Measurements from ENCODE around the gene GRIK3.

GRIK3 gene

DNA sequence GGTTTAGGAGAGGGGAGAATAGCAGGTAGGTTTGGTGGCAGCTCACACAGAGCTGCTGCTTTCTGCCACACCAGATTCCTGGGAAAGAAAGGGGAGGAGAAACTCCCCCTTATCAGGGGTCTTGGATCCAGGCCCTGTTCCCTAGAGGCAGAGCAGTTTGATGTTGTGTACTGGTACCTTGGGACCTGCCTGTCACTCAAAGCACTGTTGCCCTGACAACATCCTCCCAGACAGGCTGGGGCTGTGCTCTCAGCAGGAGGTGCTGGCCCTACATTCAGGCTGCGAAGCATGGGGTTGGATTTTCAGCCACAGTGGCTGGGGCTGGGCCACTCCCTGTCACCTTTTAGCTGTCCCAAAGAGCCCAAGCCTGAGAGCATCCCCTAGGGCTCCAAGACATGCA lies 188.0 kb downstream of the GRIK3 start:
- DNase-seq = no peak

DNA sequence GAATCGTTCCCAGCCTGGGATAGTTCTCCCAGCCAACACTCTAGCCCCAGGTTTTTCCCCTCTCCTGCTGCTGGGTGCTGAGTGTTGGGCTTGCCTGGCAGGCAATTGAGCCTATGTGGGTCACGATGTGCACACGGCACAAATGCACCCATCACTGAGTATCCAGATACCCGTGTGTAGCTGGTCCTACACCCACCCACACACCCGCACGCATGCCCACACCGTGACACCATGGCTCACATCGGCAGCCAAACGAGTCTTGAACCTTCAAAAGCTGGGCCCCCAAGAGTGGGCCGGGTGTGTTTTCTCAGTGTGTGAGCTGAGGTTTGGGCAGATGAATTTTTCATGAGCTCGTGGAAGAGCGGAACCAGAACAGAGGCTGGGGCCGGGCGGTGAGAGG lies 188.5 kb downstream of the GRIK3 start:
- no peak for DNase-seq

- no peak for DNase-seq
Measured at GRCh38 chr1:36844917-36845316, 189.4 kb downstream of the GRIK3 start.

- no peak for DNase-seq
Measured at GRCh38 chr1:36843906-36844610, 190.3 kb downstream of the GRIK3 start.

DNA sequence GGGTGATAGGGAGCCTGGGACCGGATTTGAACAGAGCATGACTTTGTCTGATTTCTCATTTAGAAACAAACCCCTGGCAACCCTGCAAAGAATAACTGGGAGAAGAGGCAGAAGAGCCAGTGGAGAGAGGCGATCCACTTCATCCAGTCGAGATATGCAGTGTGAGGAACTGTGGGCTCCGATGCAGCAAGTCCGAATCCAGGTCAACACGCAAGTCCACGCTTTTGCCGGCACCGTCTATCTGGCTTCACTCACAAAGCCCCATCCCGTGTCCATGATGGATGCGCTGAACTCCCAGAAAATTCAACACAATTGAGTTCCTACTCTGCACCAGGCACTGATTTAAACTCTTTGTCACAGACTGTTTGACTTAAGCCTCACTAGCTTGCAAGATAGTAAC lies 191.3 kb downstream of the GRIK3 start:
- no peak for DNase-seq

DNA sequence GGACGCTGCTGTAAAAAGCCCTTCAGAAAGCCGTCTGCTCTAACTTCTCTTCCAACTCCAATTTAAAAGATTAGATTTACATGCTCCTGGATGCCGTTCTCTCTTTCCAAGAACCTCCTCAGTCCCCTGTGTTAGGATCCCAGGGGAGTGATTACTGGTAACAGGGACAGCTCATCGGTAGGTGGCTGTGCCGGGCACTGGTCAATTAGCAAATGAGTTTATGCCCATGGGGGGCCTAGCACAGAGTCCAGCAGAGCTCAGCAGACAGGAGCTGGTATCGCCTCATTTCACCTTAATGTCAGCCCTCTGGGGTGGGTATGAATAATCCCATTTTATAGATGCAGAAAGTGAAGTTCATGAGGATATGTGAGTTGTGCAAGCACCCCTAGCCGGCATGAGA lies 191.9 kb downstream of the GRIK3 start:
- no peak for DNase-seq

- no peak for DNase-seq
Measured at GRCh38 chr1:36839485-36839884, 194.8 kb downstream of the GRIK3 start.

- no peak for DNase-seq
Measured at GRCh38 chr1:36838888-36839287, 195.4 kb downstream of the GRIK3 start.

GRCh38 chr1:36836916-36837315 lies 197.4 kb downstream of the GRIK3 start:
- no peak for DNase-seq

DNA sequence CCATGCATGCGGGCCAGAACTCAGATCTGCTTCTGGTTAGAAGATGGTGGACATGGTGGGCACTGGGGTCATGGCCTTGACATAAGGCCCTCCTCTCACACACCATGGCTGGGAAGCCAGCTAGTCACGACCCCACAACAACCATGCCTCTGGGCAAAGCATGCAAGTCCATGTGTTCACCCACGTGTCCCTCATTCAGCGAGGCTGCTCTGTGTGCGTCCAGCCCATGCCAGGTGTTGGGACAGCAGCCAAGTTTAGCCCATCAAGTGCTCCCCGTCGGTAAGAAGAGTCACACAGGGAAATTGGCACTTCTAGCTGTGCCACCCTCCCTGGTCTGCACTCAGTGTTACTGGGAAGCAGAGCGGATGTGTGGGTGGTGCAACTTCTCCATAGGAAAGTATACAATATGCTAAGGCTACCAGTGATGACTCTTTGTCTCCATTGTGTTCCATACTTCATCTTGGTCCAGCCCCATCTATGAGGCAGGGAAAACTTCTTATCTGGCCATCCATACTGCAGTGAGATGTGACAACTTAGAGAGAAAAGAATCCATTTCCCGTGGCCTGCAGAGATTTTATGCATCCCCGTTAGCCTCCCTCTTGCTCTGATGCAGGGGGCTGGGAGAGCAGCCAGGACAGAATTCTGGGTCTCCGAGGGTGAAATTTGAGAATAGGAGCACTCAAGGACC lies 198.0 kb downstream of the GRIK3 start:
- DNase-seq = no peak

DNA sequence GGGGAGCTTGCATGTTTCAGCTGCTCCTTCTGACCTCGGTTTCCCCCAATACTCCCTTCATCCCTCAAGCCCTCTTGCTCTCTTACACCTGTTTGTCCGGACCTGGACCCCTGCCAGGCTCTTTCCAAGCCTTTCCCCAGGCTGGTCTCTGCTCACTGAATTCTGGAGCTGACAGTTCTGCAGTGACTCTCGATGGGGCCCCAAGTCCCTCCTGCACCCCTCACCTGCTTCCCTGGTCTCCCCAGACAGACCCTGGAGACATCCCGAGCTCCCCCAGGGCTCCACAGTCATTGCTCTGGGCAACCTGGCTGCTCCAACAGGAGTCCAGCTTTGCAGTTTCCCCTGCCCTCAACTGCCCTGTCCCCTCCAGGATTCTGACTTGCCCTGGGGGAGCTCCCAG lies 198.6 kb downstream of the GRIK3 start:
- no peak for DNase-seq

DNA sequence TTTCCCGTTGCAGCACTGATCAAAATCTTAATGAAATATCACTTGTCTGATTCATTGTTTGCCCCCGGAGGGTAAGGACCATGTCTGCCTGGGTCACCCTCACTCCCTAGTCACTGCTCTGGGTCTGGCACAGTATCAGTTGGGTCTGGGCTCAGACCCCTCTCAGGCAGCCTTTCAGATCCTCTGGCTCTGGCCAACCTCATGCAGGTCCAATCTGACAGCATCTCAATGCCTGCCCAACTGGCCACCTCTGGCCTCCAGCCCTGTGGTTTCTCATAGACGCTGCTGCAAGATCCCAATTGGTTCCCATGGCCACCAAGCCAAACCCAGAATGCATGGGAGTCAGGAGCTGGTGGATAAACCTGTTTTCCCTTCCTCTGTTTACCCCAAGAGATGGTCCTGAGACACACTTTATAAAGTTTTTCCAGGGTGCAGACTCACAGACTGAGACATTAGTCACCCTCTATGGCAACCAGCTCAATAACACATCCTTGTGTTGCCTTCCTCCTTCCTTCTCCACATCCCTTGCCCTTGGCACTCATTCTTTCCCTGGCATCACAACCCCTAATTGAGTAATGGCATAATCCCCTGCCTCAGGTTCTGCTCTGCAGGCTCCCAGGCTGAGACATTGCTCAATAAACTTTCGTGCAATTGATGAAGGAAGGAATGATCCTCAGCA lies 199.2 kb downstream of the GRIK3 start:
- no peak for DNase-seq

- DNase-seq = no peak
Measured at GRCh38 chr1:36834586-36834985, 199.7 kb downstream of the GRIK3 start.

DNA sequence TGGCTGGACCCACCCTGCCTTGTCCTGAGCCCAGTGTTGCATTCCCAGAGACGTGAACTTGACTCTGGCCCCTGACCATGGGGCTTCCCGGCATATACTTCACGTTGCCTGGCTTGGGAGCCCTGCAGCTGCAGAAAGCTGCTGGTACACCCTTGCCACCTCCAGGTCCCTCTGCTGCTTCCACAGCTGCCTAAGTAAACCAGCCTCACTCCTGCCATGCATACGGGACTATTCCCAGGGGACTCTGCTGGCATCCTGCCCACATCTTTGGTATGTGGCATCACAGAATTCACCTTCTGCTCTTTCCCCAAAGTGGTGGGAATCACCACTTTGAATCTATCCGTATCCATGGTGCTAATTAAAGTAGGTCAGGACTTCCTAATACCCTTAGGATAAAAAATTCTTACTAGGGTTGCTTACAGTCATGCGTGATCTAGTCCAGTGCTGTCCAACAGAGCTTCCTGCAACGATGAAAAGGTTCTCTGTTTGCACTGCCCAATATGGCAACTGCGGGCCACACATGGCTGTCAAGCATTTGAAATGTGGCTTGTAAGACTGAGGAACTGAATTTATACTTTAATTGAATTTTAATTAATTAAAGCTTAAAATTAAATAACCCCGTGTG lies 203.0 kb downstream of the GRIK3 start:
- DNase-seq = no peak

GRCh38 chr1:36829961-36830360 lies 204.4 kb downstream of the GRIK3 start:
- no peak for DNase-seq

DNA sequence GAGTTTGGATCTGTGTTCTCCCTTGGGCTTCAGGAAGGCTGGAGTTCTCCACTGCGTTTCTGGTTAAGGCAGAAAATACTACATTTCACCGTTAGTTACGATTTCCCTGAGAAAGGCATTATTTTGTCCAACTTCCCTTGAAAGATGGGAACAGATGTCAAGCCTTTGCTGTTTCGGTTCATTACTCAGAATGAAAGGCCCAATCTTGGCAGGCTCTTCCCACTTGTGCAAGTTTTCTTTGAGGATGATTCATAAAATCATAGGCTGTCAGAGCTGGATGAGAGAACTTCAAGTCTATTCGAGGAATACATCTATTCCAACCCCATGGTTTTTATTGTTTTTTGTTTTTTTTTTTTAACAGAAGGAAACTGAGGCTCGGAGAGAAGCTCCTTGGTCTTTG lies 205.2 kb downstream of the GRIK3 start:
- DNase-seq = no peak

DNA sequence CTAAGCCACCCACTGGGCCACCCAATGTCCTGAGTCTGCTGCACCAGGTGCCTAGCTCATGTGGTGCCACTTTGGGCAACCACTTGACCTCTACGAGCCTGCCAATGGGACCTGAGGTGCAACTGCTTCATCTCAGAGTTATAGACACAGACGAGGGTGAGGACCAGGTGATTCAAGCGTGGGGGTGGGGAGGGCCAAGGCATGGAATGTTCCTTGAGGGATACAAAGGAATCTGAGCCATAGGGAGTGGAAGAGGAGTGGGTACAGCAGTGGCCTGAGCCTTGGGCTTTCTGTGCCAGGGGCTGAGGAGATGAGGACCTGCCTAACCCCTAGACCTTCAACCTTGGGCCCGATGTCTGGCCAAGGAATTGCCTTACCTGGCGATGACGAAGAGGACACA lies 209.1 kb downstream of the GRIK3 start:
- DNase-seq = no peak

- no peak for DNase-seq
Measured at GRCh38 chr1:36824390-36824861, 209.9 kb downstream of the GRIK3 start.

DNA sequence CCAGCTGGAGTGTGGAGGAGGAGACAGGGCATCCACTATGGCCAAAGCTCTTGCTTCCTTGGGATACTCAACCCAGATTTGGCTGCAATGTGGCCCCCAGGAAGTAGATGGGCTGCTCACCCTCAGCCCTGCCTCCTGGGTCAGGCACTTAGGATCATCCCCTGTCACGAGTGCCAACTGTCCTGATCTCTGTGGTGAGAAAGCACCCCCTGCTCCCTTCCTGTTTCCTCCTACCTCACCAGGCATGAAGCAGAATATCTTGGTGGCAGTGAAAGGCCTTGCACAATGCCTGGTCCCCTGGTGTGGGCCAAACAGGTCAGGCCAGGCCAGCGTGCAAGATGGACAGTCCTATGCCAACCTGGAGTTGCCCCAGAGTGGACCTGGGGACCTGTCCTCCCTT lies 211.7 kb downstream of the GRIK3 start:
- DNase-seq = no peak

- DNase-seq = no peak
Measured at GRCh38 chr1:36821386-36821785, 212.9 kb downstream of the GRIK3 start.

- no peak for DNase-seq
Measured at GRCh38 chr1:36818771-36819170, 215.5 kb downstream of the GRIK3 start.

- no peak for DNase-seq
Measured at GRCh38 chr1:36816348-36816747, 218.0 kb downstream of the GRIK3 start.

- DNase-seq = no peak
Measured at GRCh38 chr1:36814774-36815173, 219.5 kb downstream of the GRIK3 start.

- DNase-seq = no peak
Measured at GRCh38 chr1:36814083-36814482, 220.2 kb downstream of the GRIK3 start.
